HEK293 (cell line): Measurements from ENCODE around the gene FIBP.

Source experiments
- CTCF ChIP-seq: fragments of 450-650 bp; formaldehyde crosslinking; IDR thresholded peaks from 2 replicates; pipeline ENCODE4 v1.5.1; 2016; ENCODE audit warnings: missing biosample characterization, missing genetic modification characterization
- RBAK ChIP-seq: fragments of 450-650 bp; formaldehyde crosslinking; IDR thresholded peaks from 2 replicates; pipeline ENCODE4 v1.5.1; 2016; ENCODE audit warnings: missing biosample characterization, missing genetic modification characterization
- ZNF776 ChIP-seq: fragments of 450-650 bp; formaldehyde crosslinking; IDR thresholded peaks from 2 replicates; pipeline ENCODE4 v1.5.0; 2017; ENCODE audit warnings: missing biosample characterization, missing genetic modification characterization, borderline replicate concordance
- ZSCAN5A ChIP-seq: fragments of 450-650 bp; formaldehyde crosslinking; IDR thresholded peaks from 2 replicates; pipeline ENCODE4 v1.5.1; 2016; ENCODE audit warnings: missing biosample characterization, missing genetic modification characterization

- TF ChIP-seq RBAK (tag by site-specific recombination) (no peak), ZNF776 (tag by site-specific recombination) (no peak), ZSCAN5A (no peak), CTCF (tag by site-specific recombination) (no peak)
Measured at GRCh38 chr11:65921876-65922275, 33.6 kb upstream of the FIBP start.
